HL-60/S4 treated with phorbol 12-myristate 13-acetate at 8.2 ng/mL for 4 days and 3 days (cell line): ENCODE results near the gene B3GALT5.
"Not testable (repeated sequence)": the region's sequence is repeated elsewhere in the genome, so short reads cannot be mapped to it uniquely, and the experiment has no call there.

Experiments used
- in situ Hi-C: fragments of 300-500 bp; cut with MboI; formaldehyde crosslinking; loops from 2 replicates; pipeline ENCODE4 v1.15.0; 2022; ENCODE audit warnings: low sequenced_read_pairs

Gene B3GALT5

GRCh38 chr21:39686646-39687468 lies 74.1 kb downstream of the B3GALT5 start:
- in situ Hi-C loops = no loop called here

GRCh38 chr21:39688010-39688409 lies 75.3 kb downstream of the B3GALT5 start:
- in situ Hi-C loops = no loop called here

GRCh38 chr21:39689860-39690259 lies 77.1 kb downstream of the B3GALT5 start:
- in situ Hi-C loops = not testable (repeated sequence)

GRCh38 chr21:39690454-39690853 lies 77.7 kb downstream of the B3GALT5 start:
- in situ Hi-C loops = no loop called here

- in situ Hi-C loops = no loop called here
Measured at GRCh38 chr21:39694750-39695149, 82.0 kb downstream of the B3GALT5 start.

- in situ Hi-C loops = no loop called here
Measured at GRCh38 chr21:39696196-39696595, 83.5 kb downstream of the B3GALT5 start.

- in situ Hi-C loops = no loop called here
Measured at GRCh38 chr21:39696618-39697017, 83.9 kb downstream of the B3GALT5 start.

GRCh38 chr21:39700318-39700717 lies 87.6 kb downstream of the B3GALT5 start:
- in situ Hi-C loops = loop anchor here (25.0 kb wide), 1 partner anchor 188 kb away; no protein-coding TSS in a partner anchor

GRCh38 chr21:39703578-39703977 lies 90.8 kb downstream of the B3GALT5 start:
- in situ Hi-C loops = loop anchor here (25.0 kb wide), 1 partner anchor 191 kb away; no protein-coding TSS in a partner anchor

- in situ Hi-C loops = loop anchor here (25.0 kb wide), 1 partner anchor 194 kb away; no protein-coding TSS in a partner anchor
Measured at GRCh38 chr21:39705849-39706248, 93.1 kb downstream of the B3GALT5 start.

- in situ Hi-C loops = loop anchor here (25.0 kb wide), 1 partner anchor 195 kb away; no protein-coding TSS in a partner anchor
Measured at GRCh38 chr21:39707316-39707715, 94.6 kb downstream of the B3GALT5 start.

GRCh38 chr21:39710866-39711265 lies 98.1 kb downstream of the B3GALT5 start:
- in situ Hi-C loops = loop anchor here (25.0 kb wide), 1 partner anchor 199 kb away; no protein-coding TSS in a partner anchor

- in situ Hi-C loops = loop anchor here (25.0 kb wide), 1 partner anchor 200 kb away; no protein-coding TSS in a partner anchor
Measured at GRCh38 chr21:39712273-39712672, 99.5 kb downstream of the B3GALT5 start.

- in situ Hi-C loops = loop anchor here (25.0 kb wide), 1 partner anchor 201 kb away; no protein-coding TSS in a partner anchor
Measured at GRCh38 chr21:39712976-39713375, 100.2 kb downstream of the B3GALT5 start.

- in situ Hi-C loops = loop anchor here (25.0 kb wide), 1 partner anchor 202 kb away; no protein-coding TSS in a partner anchor
Measured at GRCh38 chr21:39713905-39714304, 101.2 kb downstream of the B3GALT5 start.

- in situ Hi-C loops = loop anchor here (25.0 kb wide), 1 partner anchor 202 kb away; no protein-coding TSS in a partner anchor
Measured at GRCh38 chr21:39714331-39714730, 101.6 kb downstream of the B3GALT5 start.

GRCh38 chr21:39715804-39716397 lies 103.2 kb downstream of the B3GALT5 start:
- in situ Hi-C loops = loop anchor here (25.0 kb wide), 1 partner anchor 204 kb away; no protein-coding TSS in a partner anchor

- in situ Hi-C loops = loop anchor here (25.0 kb wide), 1 partner anchor 208 kb away; no protein-coding TSS in a partner anchor
Measured at GRCh38 chr21:39720126-39720778, 107.5 kb downstream of the B3GALT5 start.

GRCh38 chr21:39721885-39722284 lies 109.1 kb downstream of the B3GALT5 start:
- in situ Hi-C loops = loop anchor here (25.0 kb wide), 1 partner anchor 210 kb away; no protein-coding TSS in a partner anchor
